GM19025 (cell line): Measurements from ENCODE around the gene CMTM5.
"Not testable (repeated sequence)": the region's sequence is repeated elsewhere in the genome, so short reads cannot be mapped to it uniquely, and the experiment has no call there.

ENCODE experiments used
- ATAC-seq: cut with Tn5 transposase; IDR thresholded peaks from one replicate; pipeline ENCODE4 v1.9.1; 2021; ENCODE audit warnings: mild to moderate bottlenecking, low read depth, moderate library complexity; ENCODE audit not compliant: unreplicated experiment

Gene CMTM5

GRCh38 chr14:23411563-23412525 lies 35.0 kb downstream of the CMTM5 start:
- no peak for ATAC-seq

- ATAC-seq: no peak
These were observed 36.8 kb downstream of the CMTM5 start for GRCh38 chr14:23413681-23414080.

- no peak for ATAC-seq
These were observed 37.4 kb downstream of the CMTM5 start for GRCh38 chr14:23414254-23414653.

DNA sequence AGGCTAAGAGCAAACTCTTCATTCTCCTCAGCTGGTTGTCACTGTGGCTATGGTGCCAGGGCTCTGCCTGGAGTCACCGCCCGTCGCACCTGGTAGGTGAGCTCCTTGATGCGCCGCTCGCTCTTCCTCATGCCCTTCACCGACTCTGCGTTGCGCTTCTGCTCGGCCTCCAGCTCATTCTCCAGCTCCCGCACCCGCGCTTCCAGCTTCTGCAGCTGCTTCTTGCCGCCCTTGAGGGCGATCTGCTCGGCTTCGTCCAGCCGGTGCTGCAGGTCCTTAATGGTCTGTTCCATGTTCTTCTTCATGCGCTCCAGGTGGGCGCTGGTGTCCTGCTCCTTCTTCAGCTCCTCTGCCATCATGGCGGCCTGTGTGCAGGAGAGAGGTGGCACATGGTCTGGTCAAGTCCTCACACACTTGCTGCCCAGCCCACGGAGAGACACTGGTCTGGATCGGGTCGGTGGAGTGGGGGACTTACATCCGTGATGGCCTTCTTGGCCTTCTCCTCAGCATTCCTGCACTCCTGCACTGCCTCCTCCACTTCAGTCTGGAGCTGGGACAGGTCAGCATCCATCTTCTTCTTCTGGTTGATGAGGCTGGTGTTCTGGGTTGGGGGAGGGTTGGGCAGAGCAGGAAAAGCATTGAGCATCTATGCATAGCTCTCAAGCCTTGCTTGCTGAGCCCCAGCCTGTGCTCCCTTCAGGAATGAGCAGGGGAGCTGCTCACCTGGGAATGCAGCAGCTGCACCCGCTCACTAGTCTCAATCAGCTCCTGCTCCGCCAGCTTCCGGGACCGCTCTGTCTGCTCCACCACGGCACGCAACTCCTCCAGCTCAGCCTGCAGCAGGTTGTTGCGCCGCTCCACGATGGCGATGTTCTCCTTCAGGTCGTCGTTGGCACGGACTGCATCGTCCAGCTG lies 38.3 kb downstream of the CMTM5 start:
- ATAC-seq: no peak

GRCh38 chr14:23415821-23416778 lies 39.3 kb downstream of the CMTM5 start:
- no peak for ATAC-seq

- no peak for ATAC-seq
These were observed 40.0 kb downstream of the CMTM5 start for GRCh38 chr14:23416801-23417200.

DNA sequence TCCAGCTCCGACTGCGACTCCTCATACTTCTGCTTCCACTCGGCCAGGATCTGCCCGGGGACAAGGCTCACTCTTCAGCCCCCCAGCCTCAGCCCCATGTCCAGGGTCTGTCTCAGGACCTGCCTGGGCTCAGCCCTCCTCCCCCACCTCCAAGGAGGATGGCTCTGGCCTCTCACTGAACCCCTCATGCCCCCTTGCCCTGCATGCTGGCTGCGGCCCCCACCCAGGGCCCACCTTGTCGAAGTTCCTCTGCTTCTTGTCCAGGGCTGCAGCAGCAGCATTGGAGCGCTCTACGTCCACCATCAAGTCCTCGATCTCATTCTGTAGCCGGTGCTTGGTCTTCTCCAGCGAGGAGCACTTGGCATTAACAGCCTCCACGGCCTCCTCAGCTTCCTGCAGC lies 40.4 kb downstream of the CMTM5 start:
- ATAC-seq: not testable (repeated sequence)

DNA sequence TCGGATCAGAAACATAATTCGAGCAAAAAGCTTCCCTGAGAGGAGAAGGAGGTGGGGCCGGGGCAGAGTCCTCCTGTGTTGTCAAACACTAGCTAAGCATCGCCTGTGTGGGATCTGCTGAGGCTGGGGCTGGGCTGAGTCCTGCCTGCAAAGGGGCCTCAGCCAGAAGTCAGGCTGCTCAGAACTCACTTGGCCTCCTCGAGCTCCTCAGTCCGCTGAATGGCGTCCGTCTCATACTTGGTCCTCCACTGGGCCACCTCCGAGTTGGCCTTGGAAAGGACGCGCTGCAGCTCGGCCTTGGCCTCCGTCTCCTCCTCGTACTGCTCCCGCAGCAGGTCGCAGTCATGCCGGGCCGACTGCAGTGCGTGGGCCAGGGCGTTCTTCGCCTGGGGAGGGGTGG lies 41.2 kb downstream of the CMTM5 start:
- ATAC-seq: no peak

DNA sequence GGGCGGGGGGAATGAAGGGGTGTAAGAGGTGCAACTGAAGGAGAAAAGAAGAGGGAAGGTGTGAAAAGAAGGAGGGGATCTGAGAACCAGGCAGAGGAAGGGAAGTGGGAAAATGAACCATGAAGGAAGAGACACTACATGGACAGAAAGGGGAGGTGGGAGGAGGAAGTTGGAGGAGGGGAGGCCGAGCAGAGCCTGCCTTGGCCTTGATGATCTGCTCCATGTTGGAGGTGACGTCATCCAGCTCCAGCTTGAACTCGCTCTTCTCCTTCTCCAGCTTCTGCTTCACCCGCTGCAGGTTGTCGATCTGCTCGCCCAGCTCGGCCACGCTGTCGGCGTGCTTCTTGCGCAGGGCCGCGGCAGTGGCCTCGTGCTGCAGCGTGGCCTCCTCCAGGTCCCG lies 42.8 kb downstream of the CMTM5 start:
- ATAC-seq: not testable (repeated sequence)

DNA sequence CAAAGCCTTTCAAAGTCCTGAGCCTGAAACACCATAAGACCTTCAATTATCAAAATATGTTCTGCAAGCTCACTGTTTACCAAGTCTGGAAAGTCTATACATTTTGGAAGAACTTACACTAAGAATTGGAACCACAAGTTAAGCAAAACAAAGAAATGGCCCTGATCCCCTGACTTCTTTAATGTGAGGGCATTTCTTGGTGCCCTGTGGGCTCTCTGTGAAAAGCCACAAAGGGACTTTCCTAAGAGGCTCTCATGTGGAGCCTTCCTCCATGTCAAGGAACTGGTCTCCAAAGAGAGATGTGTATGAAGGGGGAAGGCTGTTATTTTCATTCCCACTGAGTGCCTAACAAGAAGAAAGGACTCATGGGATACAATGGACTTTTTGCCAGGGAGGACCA lies 44.7 kb downstream of the CMTM5 start:
- no peak for ATAC-seq

GRCh38 chr14:23423657-23424056 lies 46.8 kb downstream of the CMTM5 start:
- ATAC-seq: no peak

GRCh38 chr14:23425169-23425568 lies 48.3 kb downstream of the CMTM5 start:
- ATAC-seq: no peak

GRCh38 chr14:23425798-23426197 lies 49.0 kb downstream of the CMTM5 start:
- not testable (repeated sequence) for ATAC-seq

DNA sequence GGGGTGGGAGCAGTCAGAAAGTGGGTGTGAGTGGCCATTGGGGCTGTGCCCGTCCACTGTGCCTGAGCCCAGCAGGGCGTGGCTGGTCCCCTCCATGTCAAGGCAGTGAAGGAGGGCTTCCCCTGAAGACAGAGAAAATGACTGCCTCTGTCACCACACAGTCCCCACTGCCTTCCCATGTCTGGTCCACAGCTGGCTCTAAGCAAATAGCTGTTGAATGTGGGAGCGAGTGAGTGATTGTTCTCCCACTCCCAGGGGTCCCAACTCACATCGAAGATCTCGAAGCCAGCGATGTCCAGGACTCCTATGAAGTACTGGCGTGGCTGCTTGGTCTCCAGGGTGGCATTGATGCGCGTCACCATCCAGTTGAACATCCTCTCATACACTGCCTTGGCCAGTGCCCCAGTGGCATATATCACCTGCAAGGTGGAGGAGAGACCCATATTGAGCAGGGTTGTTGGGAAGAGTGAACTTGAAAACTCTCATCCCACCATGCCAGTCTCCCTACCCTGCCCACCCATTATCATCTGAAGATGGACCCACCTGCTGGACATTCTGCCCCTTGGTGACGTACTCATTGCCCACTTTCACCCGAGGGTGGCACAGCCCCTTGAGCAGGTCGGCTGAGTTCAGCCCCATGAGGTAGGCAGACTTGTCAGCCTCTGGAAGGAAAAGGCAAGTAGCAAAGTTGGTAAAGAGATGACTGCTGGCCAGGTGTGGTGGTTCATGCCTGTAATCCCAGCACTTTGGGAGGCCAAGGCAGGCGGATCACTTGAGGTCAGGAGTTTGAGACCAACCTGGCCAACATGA lies 52.0 kb downstream of the CMTM5 start:
- no peak for ATAC-seq
